ENCODE results near the gene ARHGDIG. TPM values are rescaled to one million over a fixed set of nuclear protein-coding genes. Genes with fewer than 3 reads are reported as not detected.
A peak's percentile ranks its signal among the peaks of the same experiment; 100 is the strongest.

Gene ARHGDIG
- total RNA-seq: not detected

- peaks cover 0 to 14% (median 0%) of the 10 kb centered on the region in 3 donors for H3K36me3 ChIP-seq
- peaks cover 0 to 25% (median 7%) of the 10 kb centered on the region in 4 donors for H3K4me1 ChIP-seq
- WGBS, 2 donors: 0% methylated on average over 3 to 5 of the region's 54 CpGs
- TF ChIP-seq POLR2A (IDR thresholded peaks at IDR 0.05) (no peak), CTCF (IDR thresholded peaks at IDR 0.05) (no peak), EP300 (IDR thresholded peaks at IDR 0.05) (no peak)
- peak within 1 kb of the TSS in 1 of 4 donors; percentile 22 for H3K27ac ChIP-seq
- no peaks in the 10 kb centered on the region for H3K9me3 ChIP-seq
- H3K4me3 ChIP-seq: peak within 1 kb of the TSS in 2 of 4 donors; percentile 23 to 51
- peaks cover 0 to 35% of the 10 kb centered on the region in 2 donors for H3K27me3 ChIP-seq
- DNase-seq (ENCODE audit: low spot score in 2 of 2): no peak
Measured at GRCh38 chr16:280552-280951, at the start of gene ARHGDIG. Gene ARHGDIG, plus strand, starts transcription at chr16:280591. Its CDS starts 90 bp downstream, at chr16:280681.

GRCh38 chr16:230949-231348 is 49.4 kb upstream of the ARHGDIG start:
- Histone ChIP-seq H3K9me3 (no peaks in the 10 kb centered on the region), H3K4me1 (peaks cover 0 to 44% (median 18%) of the 10 kb centered on the region in 4 donors), H3K27ac (no peak overlapping the region), H3K36me3 (peaks cover 0 to 15% (median 4%) of the 10 kb centered on the region in 3 donors), H3K4me3 (no peak overlapping the region), H3K27me3 (no peaks in the 10 kb centered on the region)
- DNase-seq (ENCODE audit: low spot score in 2 of 2): no peak
- 80 to 90% methylated on average over 22 of the region's 22 CpGs for WGBS, 2 donors
- TF ChIP-seq CTCF (IDR thresholded peaks at IDR 0.05) (no peak), POLR2A (IDR thresholded peaks at IDR 0.05) (no peak), EP300 (IDR thresholded peaks at IDR 0.05) (no peak)

- H3K36me3 ChIP-seq: no peaks in the 10 kb centered on the region
- WGBS, 2 donors: 0% methylated on average over 58 to 62 of the region's 85 CpGs
- no peaks in the 10 kb centered on the region for H3K27me3 ChIP-seq
- peak; percentile 92 to 93 for DNase-seq (ENCODE audit: low spot score in 2 of 2)
- peak; percentile 30 to 72 (median 42) for TF ChIP-seq CTCF (IDR thresholded peaks at IDR 0.05)
- peak; percentile 96 to 99 for TF ChIP-seq POLR2A (IDR thresholded peaks at IDR 0.05)
- peak; percentile 79 to 88 for TF ChIP-seq EP300 (IDR thresholded peaks at IDR 0.05)
- H3K27ac ChIP-seq: peak within 1 kb of the TSS; percentile 76 to 100 (median 99)
- peak within 1 kb of the TSS; percentile 56 to 99 (median 92) for H3K4me3 ChIP-seq
- H3K9me3 ChIP-seq: no peaks in the 10 kb centered on the region
- H3K4me1 ChIP-seq: peaks cover 0 to 23% (median 8%) of the 10 kb centered on the region in 4 donors
Measured at GRCh38 chr16:234468-235305, 45.7 kb upstream of the ARHGDIG start, which contains the start of gene FAM234A. Gene FAM234A, plus strand, starts transcription at chr16:234821. Its CDS starts 19,593 bp downstream, at chr16:254414.

- H3K4me3 ChIP-seq: no peak overlapping the region
- peaks cover 0 to 40% (median 18%) of the 10 kb centered on the region in 4 donors for H3K4me1 ChIP-seq
- TF ChIP-seq CTCF (IDR thresholded peaks at IDR 0.05) (no peak), POLR2A (IDR thresholded peaks at IDR 0.05) (peak in 1 of 2 donors; percentile 19), EP300 (IDR thresholded peaks at IDR 0.05) (peak in 1 of 2 donors; percentile 60)
- H3K27ac ChIP-seq: peak overlapping the region; percentile 36 to 90 (median 61)
- WGBS, 2 donors: 41 to 43% methylated on average over 3 of the region's 3 CpGs
- H3K27me3 ChIP-seq: no peaks in the 10 kb centered on the region
- H3K36me3 ChIP-seq: no peaks in the 10 kb centered on the region
- no peaks in the 10 kb centered on the region for H3K9me3 ChIP-seq
- DNase-seq (ENCODE audit: low spot score in 2 of 2): no peak
Measured at GRCh38 chr16:239948-240277, 40.5 kb upstream of the ARHGDIG start.

- WGBS, 2 donors: 85 to 88% methylated on average over 8 of the region's 8 CpGs
- TF ChIP-seq POLR2A (IDR thresholded peaks at IDR 0.05) (no peak), CTCF (IDR thresholded peaks at IDR 0.05) (no peak), EP300 (IDR thresholded peaks at IDR 0.05) (no peak)
- Histone ChIP-seq H3K4me1 (peaks cover 0 to 36% (median 15%) of the 10 kb centered on the region in 4 donors), H3K9me3 (no peaks in the 10 kb centered on the region), H3K27ac (peak overlapping the region; percentile 36 to 90 (median 61)), H3K4me3 (no peak overlapping the region), H3K36me3 (no peaks in the 10 kb centered on the region), H3K27me3 (no peaks in the 10 kb centered on the region)
- DNase-seq (ENCODE audit: low spot score in 2 of 2): no peak
Measured at GRCh38 chr16:240559-240958, 39.8 kb upstream of the ARHGDIG start.
